DMS153 treated with DMSO at 0.1 percent for 48 hours (cell line): ENCODE results near the gene CLCA2.

ENCODE experiments used
- DNase-seq: peaks from one replicate; lab custom pipeline; 2025; ENCODE audit not compliant: unreplicated experiment; lab: John Stamatoyannopoulos, UW

Gene CLCA2

GRCh38 chr1:86429835-86430234 lies 5.9 kb downstream of the CLCA2 start:
- no peak for DNase-seq

- no peak for DNase-seq
These were observed 6.4 kb downstream of the CLCA2 start for GRCh38 chr1:86430376-86430775.

GRCh38 chr1:86434059-86434458 lies 10.1 kb downstream of the CLCA2 start:
- DNase-seq, result no peak

GRCh38 chr1:86435327-86435726 lies 11.4 kb downstream of the CLCA2 start:
- no peak for DNase-seq

- no peak for DNase-seq
These were observed 12.1 kb downstream of the CLCA2 start for GRCh38 chr1:86436041-86436440.

- DNase-seq, result no peak
These were observed 17.6 kb downstream of the CLCA2 start for GRCh38 chr1:86441581-86441980.

- no peak for DNase-seq
These were observed 18.0 kb downstream of the CLCA2 start for GRCh38 chr1:86441997-86442396.

GRCh38 chr1:86445919-86446318 lies 21.9 kb downstream of the CLCA2 start:
- DNase-seq, result no peak

- no peak for DNase-seq
These were observed 23.3 kb downstream of the CLCA2 start for GRCh38 chr1:86447198-86447790.

- no peak for DNase-seq
These were observed 24.7 kb downstream of the CLCA2 start for GRCh38 chr1:86448670-86449069.

GRCh38 chr1:86449103-86449502 lies 25.1 kb downstream of the CLCA2 start:
- no peak for DNase-seq

- no peak for DNase-seq
These were observed 26.9 kb downstream of the CLCA2 start for GRCh38 chr1:86450847-86451246.

- DNase-seq, result no peak
These were observed 29.7 kb downstream of the CLCA2 start for GRCh38 chr1:86453664-86454063.

GRCh38 chr1:86455073-86455472 lies 31.1 kb downstream of the CLCA2 start:
- DNase-seq, result no peak

- DNase-seq, result no peak
These were observed 37.0 kb downstream of the CLCA2 start for GRCh38 chr1:86460998-86461397.

- no peak for DNase-seq
These were observed 37.5 kb downstream of the CLCA2 start for GRCh38 chr1:86461482-86461881.

GRCh38 chr1:86464819-86465218 lies 40.8 kb downstream of the CLCA2 start:
- no peak for DNase-seq

- no peak for DNase-seq
These were observed 42.3 kb downstream of the CLCA2 start for GRCh38 chr1:86466109-86466844.

- no peak for DNase-seq
These were observed 43.0 kb downstream of the CLCA2 start for GRCh38 chr1:86466986-86467385.

- no peak for DNase-seq
These were observed 44.6 kb downstream of the CLCA2 start, which contains the start of gene CLCA1 for GRCh38 chr1:86468501-86468977. CLCA1 (plus strand) TSS chr1:86468927; CDS start chr1:86468972, 45 bp downstream.

GRCh38 chr1:86470859-86471258 lies 46.9 kb downstream of the CLCA2 start:
- no peak for DNase-seq

GRCh38 chr1:86471291-86471690 lies 47.3 kb downstream of the CLCA2 start:
- DNase-seq, result no peak

- DNase-seq, result no peak
These were observed 48.2 kb downstream of the CLCA2 start for GRCh38 chr1:86472152-86472551.
